Mammary epithelial cell (primary cell): ENCODE data around the gene EPB41L2.

Experiments used
- EZH2 ChIP-seq: IDR thresholded peaks from 2 replicates; pipeline ENCODE4 v1.6.1; 2012; ENCODE audit warnings: low read length, inconsistent platforms, borderline replicate concordance
- TF ChIP-seq, protein P1 (sequence below), 2 donors: IDR thresholded peaks in 1 of 2; conservative IDR thresholded peaks in 1 of 2; 2 replicates each; pipeline ENCODE4 v1.5.1; 2011 to 2012; ENCODE audit warnings: inconsistent platforms in 2 of 2, low read length in 2 of 2, mild to moderate bottlenecking in 2 of 2, control low read depth in 1 of 2, low read depth in 1 of 2; ENCODE audit not compliant: insufficient read depth in 1 of 2; ENCODE audit errors: extremely low read depth in 1 of 2

DNA sequence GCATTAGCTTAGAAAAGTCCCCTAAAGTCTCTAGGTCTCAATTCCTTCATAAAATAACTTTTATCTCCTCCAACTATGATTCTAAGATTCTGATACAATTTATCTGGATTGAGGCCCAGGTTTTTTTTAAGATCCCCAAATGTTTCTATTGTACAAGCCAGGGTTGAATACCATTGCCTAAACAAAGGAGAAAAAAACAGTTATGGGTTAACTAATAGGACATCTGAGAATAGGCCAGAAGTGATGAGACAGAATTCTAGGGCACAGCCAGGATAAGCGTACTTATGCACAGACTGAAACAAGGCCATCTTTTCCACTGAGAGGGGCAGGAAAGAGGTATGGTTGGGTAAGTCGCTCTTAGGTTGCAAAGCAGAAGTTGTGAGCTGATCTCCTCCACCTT lies 26.4 kb downstream of the EPB41L2 start:
- TF ChIP-seq, protein P1, sequence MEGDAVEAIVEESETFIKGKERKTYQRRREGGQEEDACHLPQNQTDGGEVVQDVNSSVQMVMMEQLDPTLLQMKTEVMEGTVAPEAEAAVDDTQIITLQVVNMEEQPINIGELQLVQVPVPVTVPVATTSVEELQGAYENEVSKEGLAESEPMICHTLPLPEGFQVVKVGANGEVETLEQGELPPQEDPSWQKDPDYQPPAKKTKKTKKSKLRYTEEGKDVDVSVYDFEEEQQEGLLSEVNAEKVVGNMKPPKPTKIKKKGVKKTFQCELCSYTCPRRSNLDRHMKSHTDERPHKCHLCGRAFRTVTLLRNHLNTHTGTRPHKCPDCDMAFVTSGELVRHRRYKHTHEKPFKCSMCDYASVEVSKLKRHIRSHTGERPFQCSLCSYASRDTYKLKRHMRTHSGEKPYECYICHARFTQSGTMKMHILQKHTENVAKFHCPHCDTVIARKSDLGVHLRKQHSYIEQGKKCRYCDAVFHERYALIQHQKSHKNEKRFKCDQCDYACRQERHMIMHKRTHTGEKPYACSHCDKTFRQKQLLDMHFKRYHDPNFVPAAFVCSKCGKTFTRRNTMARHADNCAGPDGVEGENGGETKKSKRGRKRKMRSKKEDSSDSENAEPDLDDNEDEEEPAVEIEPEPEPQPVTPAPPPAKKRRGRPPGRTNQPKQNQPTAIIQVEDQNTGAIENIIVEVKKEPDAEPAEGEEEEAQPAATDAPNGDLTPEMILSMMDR (conservative IDR thresholded peaks at IDR 0.05 in 1 of 2, IDR thresholded peaks at IDR 0.05 in 1 of 2; ENCODE audit: extremely low read depth in 1 of 2, insufficient read depth in 1 of 2, low read depth in 1 of 2, low read length in 2 of 2), result no peak
- TF ChIP-seq EZH2, result no peak
